ENCODE data around the gene FBXO42. TPM values are rescaled to one million over a fixed set of nuclear protein-coding genes. Genes with fewer than 3 reads are reported as not detected.

The FBXO42 gene
- total and polyA plus RNA-seq, 2 experiments from 2014 or later = 28.6 to 40.8 TPM

DNA sequence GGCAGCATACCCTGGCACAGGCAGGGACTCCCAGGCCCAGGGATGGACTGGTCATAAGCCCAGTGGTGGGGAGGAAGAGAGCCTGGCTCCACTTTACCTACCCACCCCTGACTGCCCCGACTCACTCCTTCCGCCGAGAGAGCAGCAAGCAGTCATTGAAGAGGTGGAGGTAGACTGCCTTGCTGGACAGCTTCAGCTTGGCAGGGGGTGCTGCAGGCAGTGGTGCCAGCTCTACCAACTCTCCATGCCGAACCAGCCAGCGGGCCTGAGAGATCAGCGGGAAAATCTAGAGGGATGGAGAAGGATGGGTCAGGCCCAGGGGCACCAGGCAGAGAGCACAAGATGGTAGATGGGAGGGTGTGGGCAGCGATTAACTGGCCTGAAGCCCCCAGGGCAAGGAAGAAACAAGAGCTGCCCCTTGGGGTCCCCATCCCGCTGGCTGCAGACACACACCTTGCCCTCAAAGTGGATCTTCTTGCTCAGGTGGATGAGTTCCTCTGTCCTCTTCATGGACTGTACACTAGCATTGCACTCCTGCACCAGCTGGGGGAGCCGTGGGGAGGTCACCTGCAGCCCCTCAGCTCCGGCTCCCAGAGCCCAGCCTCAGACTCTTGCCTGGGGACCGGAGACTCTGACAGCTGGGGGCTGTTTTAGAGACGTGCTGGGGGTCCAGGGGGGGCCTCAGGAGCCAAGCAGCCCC lies 147.5 kb downstream of the FBXO42 start:
- Histone ChIP-seq H3K27ac (no peak overlapping the region), H3K27me3 (no peaks in the 10 kb centered on the region), H3K9me3 (ENCODE audit: low read depth) (no peaks in the 10 kb centered on the region), H3K4me1 (ENCODE audit: low read depth) (peaks cover 9% of the 10 kb centered on the region), H3K36me3 (no peaks in the 10 kb centered on the region), H3K4me3 (no peak overlapping the region)
- DNase-seq (ENCODE audit: low read depth in 1 of 2, low spot score in 1 of 2) = peak in 1 of 2 donors; percentile 71
- TF ChIP-seq, protein P1, sequence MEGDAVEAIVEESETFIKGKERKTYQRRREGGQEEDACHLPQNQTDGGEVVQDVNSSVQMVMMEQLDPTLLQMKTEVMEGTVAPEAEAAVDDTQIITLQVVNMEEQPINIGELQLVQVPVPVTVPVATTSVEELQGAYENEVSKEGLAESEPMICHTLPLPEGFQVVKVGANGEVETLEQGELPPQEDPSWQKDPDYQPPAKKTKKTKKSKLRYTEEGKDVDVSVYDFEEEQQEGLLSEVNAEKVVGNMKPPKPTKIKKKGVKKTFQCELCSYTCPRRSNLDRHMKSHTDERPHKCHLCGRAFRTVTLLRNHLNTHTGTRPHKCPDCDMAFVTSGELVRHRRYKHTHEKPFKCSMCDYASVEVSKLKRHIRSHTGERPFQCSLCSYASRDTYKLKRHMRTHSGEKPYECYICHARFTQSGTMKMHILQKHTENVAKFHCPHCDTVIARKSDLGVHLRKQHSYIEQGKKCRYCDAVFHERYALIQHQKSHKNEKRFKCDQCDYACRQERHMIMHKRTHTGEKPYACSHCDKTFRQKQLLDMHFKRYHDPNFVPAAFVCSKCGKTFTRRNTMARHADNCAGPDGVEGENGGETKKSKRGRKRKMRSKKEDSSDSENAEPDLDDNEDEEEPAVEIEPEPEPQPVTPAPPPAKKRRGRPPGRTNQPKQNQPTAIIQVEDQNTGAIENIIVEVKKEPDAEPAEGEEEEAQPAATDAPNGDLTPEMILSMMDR (IDR thresholded peaks at IDR 0.05; ENCODE audit: low read depth, low read length) = peak; percentile 36

DNA sequence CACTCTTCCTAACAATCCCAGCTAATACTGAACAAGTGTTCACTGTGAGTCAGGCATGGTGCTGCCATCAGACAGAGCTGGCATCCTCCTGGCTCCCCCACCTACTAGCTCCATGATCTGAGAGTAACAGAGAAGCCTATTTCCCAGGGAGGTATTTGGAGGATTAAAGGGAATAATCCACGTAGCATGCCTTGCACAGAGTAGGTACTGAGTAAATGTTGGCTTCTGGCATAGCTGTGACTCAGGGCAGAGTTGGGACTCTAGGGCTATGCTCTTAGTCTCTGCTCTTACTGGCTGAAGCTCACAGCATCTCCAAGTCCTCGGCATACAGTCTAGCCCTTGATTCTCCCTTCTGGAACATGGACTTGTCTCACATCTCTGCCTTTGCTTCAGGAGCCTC lies 148.1 kb downstream of the FBXO42 start:
- Histone ChIP-seq H3K4me1 (ENCODE audit: low read depth) (peaks cover 9% of the 10 kb centered on the region), H3K36me3 (no peaks in the 10 kb centered on the region), H3K4me3 (no peak overlapping the region), H3K27ac (no peak overlapping the region), H3K27me3 (no peaks in the 10 kb centered on the region), H3K9me3 (ENCODE audit: low read depth) (no peaks in the 10 kb centered on the region)
- no peak for DNase-seq (ENCODE audit: low read depth in 1 of 2, low spot score in 1 of 2)
- TF ChIP-seq, protein P1 (IDR thresholded peaks at IDR 0.05; ENCODE audit: low read depth, low read length) = no peak

DNA sequence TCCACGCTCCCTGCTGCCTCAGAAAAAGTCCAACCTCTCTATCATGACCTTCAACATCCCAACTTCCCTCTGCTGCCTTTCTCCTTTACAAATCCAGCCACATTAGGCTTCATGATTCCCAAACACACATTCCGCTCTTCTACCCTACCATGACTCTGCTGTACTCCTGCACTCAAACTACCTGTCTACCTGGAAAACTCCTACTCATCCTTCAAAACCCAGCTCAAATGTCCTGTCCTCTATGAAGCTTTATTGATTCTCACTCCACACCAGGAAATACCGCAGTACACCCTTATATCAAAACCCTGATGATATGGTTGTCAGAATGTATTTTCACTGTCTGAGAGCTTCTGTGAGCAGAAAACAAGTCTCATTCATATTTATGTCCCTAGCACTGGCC lies 148.7 kb downstream of the FBXO42 start:
- Histone ChIP-seq H3K4me1 (ENCODE audit: low read depth) (peaks cover 9% of the 10 kb centered on the region), H3K4me3 (no peak overlapping the region), H3K27me3 (no peaks in the 10 kb centered on the region), H3K9me3 (ENCODE audit: low read depth) (no peaks in the 10 kb centered on the region), H3K27ac (no peak overlapping the region), H3K36me3 (no peaks in the 10 kb centered on the region)
- no peak for DNase-seq (ENCODE audit: low read depth in 1 of 2, low spot score in 1 of 2)
- TF ChIP-seq, protein P1 (IDR thresholded peaks at IDR 0.05; ENCODE audit: low read depth, low read length) = no peak

DNA sequence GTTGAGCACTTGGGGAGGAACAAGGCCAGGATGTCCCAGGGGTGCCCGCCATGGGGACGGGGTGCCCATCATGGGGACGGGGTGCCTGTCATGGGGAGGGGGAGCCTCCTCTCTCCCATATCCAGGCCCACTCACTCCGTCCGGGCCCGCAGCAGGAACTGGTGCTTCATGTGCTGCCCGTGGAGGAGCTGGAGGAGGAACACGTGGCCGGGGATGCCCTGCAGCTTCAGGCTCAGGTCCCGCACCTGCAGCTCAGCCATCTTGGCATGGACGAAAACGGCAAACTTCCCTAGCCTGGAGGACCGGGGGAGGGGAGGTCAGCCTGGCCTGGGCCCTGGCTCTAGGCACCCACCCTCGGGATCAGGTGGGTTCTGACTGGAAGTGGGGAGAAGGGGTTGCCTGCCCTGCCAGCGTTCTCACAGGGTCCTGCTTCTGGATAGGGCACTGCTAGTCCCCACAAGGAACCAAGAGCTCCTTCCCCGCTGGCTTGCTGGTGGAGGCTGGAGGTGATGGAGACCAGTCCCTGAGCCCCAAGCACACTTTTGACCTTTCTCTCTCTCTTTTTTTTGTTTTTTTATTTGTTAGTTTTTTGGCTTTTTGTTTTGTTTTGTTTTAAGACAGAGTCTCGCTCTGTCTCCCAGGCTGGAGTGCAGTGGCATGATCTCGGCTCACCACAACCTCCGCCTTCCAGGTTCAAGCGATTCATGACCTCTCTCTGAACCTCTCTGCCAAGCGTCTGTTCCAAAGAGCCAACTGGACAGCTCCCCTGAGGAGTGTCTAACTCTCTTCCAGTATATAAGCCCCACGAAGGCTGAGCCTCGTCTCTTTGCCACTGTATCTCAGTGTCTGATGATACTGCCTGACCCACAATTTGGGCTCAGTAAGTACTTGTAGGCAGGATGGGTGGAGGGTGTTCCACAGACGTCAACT lies 149.7 kb downstream of the FBXO42 start:
- TF ChIP-seq, protein P1 (IDR thresholded peaks at IDR 0.05; ENCODE audit: low read depth, low read length) = no peak
- Histone ChIP-seq H3K4me1 (ENCODE audit: low read depth) (peaks cover 9% of the 10 kb centered on the region), H3K27ac (no peak overlapping the region), H3K36me3 (no peaks in the 10 kb centered on the region), H3K4me3 (no peak overlapping the region), H3K27me3 (no peaks in the 10 kb centered on the region), H3K9me3 (ENCODE audit: low read depth) (no peaks in the 10 kb centered on the region)
- DNase-seq (ENCODE audit: low read depth in 1 of 2, low spot score in 1 of 2) = peak in 1 of 2 donors; percentile 61

DNA sequence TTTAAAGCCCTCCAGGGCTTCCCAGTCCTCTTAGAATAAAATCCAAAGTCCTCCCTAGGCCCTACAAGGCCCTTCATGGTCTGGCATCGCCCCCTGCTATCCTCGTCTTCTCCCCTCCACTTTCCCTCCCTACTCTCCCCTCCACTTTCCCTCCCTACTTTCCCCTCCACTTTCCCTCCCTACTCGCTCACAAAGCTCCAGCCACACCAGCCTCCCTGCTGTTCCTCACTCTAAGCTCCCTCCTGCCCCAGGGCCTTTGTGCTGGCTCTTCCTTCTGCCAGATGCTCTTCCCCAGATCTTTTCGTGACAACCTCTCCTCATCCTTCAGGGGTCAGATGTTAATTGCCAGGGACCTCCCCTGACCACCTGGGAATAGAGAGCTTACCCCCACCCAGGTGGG lies 152.6 kb downstream of the FBXO42 start:
- Histone ChIP-seq H3K27me3 (no peaks in the 10 kb centered on the region), H3K9me3 (ENCODE audit: low read depth) (no peaks in the 10 kb centered on the region), H3K27ac (no peak overlapping the region), H3K4me1 (ENCODE audit: low read depth) (peaks cover 9% of the 10 kb centered on the region), H3K4me3 (no peak overlapping the region), H3K36me3 (no peaks in the 10 kb centered on the region)
- DNase-seq (ENCODE audit: low read depth in 1 of 2, low spot score in 1 of 2) = no peak
- TF ChIP-seq, protein P1 (IDR thresholded peaks at IDR 0.05; ENCODE audit: low read depth, low read length) = no peak

Data from cardiac muscle cell (in vitro differentiated cells and primary cell).